ENCODE measurements around the gene PPP1R1B.
"Not testable (repeated sequence)": the region's sequence is repeated elsewhere in the genome, so short reads cannot be mapped to it uniquely, and the experiment has no call there.

Gene PPP1R1B

DNA sequence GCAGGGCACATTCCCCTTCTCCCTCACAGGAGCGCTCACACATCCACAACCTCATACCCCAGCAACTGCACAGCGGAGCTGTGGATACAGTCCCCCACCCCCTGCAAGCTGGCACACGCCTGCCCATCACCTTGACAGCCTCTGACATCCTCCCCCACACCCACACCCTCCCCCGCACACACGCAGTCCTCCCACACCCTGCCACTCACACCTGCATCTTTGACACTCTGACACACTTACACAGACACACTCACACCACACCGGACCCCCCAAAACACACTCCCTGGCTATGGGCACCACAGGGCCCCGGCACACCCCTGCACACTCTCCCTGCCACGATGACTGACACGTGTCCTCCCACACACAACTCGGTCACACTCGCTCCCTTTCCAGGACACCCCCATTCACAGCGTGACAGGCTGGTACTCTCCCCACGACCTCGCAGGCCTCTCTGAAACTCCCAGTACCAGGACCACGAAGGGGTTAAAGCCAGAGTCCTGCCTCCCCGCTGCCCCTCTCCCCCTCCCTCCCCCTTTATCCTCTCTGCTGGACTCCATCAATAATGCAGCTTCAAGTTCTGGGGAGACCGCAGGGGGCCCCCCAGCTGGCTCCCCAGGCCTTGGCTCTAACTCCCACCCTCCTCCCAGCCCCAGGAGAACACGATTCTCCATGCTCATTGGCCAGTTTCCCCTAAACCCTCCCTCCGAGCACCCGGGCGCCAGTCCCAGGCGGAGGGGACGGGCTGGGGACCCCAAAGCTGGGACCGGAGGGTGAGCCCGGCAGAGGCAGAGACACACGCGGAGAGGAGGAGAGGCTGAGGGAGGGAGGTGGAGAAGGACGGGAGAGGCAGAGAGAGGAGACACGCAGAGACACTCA is at the start of gene PPP1R1B:
PPP1R1B (plus strand) TSS at position 782 of the 876 bp plus-strand sequence. CDS start 441 bp downstream, outside the sequence.
- Histone ChIP-seq H3K27me3 (ENCODE audit: control insufficient read depth, insufficient read depth, low read length) (peaks cover 28% of the 10 kb centered on the region), H3K4me1 (ENCODE audit: control insufficient read depth, insufficient read depth, low read length) (peaks cover 67% of the 10 kb centered on the region), H3K9me3 (ENCODE audit: control insufficient read depth, low read length) (no peaks in the 10 kb centered on the region), H3K36me3 (ENCODE audit: control insufficient read depth, insufficient read depth, low read length) (no peaks in the 10 kb centered on the region), H3K9ac (ENCODE audit: low read length) (peak within 1 kb of the TSS; percentile 76), H3K4me3 (ENCODE audit: low read length) (peak within 1 kb of the TSS; percentile 47)

DNA sequence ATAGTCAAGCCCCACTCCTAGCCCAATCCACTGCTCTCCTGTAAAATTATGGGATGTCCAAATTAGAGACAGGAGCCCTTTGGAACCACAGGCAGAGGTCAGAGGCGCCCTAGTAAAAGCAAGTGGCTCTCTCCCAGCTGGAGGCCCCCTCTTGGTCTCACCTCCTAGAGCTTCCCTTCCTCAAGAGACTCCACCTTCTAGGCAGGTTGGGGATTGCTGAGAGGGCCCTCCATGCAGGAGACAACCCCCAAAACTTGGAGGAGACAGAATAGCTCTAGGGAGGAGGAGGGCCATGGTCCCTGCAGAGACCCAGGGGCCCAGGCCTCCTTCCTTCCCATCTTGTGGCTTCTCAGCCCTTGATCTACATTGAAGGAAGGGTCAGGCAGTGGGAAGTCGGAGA is 48.5 kb upstream of the PPP1R1B start:
- Histone ChIP-seq H3K4me3 (ENCODE audit: low read length) (no peak overlapping the region), H3K9me3 (ENCODE audit: control insufficient read depth, low read length) (no peaks in the 10 kb centered on the region), H3K27me3 (ENCODE audit: control insufficient read depth, insufficient read depth, low read length) (peaks cover 8% of the 10 kb centered on the region), H3K9ac (ENCODE audit: low read length) (no peak overlapping the region), H3K36me3 (ENCODE audit: control insufficient read depth, insufficient read depth, low read length) (no peaks in the 10 kb centered on the region), H3K4me1 (ENCODE audit: control insufficient read depth, insufficient read depth, low read length) (peaks cover 10% of the 10 kb centered on the region)

DNA sequence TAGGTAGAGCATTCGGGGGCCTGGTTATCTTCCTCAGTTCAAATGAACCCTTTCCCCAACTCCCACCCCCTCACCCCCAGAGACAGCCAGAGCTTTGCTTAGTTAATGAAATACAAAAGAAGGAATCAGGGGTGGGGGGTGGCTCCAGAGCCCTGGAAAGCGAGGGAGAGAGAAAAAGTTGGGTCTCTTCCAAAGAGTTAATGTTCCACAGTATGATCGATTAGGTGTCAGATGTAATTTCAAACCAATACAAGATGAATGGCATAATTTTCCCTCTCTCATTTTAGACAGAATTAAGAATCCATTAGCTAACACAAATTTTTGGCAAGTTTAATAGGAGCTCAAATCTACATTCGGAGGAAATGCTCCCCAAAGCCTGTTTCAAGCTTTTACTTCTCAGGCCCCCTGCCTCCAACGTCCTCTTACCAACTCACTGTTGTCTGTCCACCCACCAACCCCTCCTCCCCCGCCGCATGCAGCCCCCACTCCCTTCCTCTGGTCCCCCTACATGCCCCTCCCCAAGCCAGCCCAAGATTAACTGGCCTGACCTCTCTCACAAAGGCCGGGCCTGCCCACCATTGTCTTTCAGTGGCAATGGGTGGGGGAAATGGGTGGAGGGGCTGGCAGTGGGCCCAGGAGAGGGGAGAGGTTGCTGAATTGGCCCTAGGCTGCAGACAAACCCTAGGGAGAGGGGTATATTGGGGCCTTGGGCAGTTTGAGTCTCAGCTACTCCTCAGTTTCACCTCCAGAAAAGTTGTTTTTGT is 47.3 kb upstream of the PPP1R1B start:
- H3K36me3 ChIP-seq (ENCODE audit: control insufficient read depth, insufficient read depth, low read length): no peaks in the 10 kb centered on the region
- peaks cover 7% of the 10 kb centered on the region for H3K4me1 ChIP-seq (ENCODE audit: control insufficient read depth, insufficient read depth, low read length)
- no peak overlapping the region for H3K4me3 ChIP-seq (ENCODE audit: low read length)
- H3K27me3 ChIP-seq (ENCODE audit: control insufficient read depth, insufficient read depth, low read length): peaks cover 8% of the 10 kb centered on the region
- no peak overlapping the region for H3K9ac ChIP-seq (ENCODE audit: low read length)
- no peaks in the 10 kb centered on the region for H3K9me3 ChIP-seq (ENCODE audit: control insufficient read depth, low read length)

DNA sequence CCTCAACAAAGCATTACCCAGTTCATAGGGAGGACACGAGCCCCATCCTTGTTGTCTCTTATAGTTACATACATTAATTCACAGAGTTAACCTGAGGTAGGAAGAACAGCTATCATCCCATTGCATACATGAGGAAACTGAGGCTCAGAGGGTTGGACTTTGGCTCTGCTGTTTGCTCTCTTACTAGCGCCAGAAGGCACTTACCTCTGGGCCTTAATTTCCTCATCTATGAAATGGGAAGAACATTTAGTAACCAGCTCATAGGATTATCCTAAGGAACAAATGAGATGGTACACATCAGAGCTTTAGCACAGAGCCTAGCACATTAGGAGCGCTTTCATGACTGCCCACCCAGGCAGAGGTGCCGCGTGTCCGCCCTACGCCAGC is 46.7 kb upstream of the PPP1R1B start:
- peaks cover 7% of the 10 kb centered on the region for H3K4me1 ChIP-seq (ENCODE audit: control insufficient read depth, insufficient read depth, low read length)
- H3K9ac ChIP-seq (ENCODE audit: low read length): no peak overlapping the region
- no peaks in the 10 kb centered on the region for H3K36me3 ChIP-seq (ENCODE audit: control insufficient read depth, insufficient read depth, low read length)
- no peak overlapping the region for H3K4me3 ChIP-seq (ENCODE audit: low read length)
- peaks cover 8% of the 10 kb centered on the region for H3K27me3 ChIP-seq (ENCODE audit: control insufficient read depth, insufficient read depth, low read length)
- H3K9me3 ChIP-seq (ENCODE audit: control insufficient read depth, low read length): no peaks in the 10 kb centered on the region

DNA sequence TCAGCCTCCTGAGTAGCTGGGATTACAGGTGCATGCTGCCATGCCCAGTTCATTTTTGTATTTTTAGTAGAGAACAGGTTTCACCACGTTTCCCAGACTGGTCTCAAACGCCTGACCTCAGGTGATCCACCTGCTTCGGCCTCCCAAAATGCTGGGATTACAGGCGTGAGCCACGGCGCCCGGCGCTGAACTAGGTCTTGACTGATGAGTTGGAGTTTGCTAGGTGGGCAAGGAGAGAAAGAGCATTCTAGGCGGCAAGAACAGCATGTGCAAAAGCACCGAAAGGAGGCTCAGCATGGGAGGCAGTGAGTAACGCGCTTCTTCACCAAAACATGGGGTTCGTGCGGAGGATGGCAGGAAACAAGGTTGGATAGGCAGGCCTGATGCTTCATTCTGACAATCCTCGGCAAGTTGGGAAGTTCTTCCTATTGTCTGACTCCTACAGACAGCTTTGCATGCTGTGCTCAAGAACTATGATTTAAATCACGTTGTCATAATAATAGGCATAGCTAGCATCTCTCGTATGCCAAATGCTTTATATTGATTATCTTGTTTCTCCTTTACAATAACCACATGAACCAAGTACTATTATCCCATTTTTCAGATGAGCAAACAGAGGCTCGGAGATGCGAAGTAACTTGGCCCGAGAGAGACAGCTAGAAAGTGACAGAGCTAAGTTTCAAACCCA is 45.5 kb upstream of the PPP1R1B start:
- Histone ChIP-seq H3K4me3 (ENCODE audit: low read length) (no peak overlapping the region), H3K9me3 (ENCODE audit: control insufficient read depth, low read length) (no peaks in the 10 kb centered on the region), H3K4me1 (ENCODE audit: control insufficient read depth, insufficient read depth, low read length) (peaks cover 7% of the 10 kb centered on the region), H3K9ac (ENCODE audit: low read length) (no peak overlapping the region), H3K27me3 (ENCODE audit: control insufficient read depth, insufficient read depth, low read length) (peaks cover 8% of the 10 kb centered on the region), H3K36me3 (ENCODE audit: control insufficient read depth, insufficient read depth, low read length) (no peaks in the 10 kb centered on the region)

DNA sequence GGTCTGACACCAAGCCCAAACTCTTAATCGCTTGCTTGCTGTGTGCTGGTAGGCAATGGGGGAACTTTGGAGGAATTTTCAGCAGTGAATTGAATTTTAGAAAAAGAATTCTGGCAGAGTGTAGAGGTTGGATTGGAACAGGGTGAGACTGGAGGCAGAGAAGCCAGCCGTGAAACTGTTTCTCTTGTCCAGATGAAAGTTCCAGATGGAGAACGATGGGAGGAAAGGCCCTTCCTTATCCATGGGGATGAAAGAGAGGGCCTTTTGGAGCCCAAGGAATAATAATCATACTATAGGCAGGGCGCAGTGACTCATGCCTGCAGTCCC is 45.0 kb upstream of the PPP1R1B start:
- Histone ChIP-seq H3K9me3 (ENCODE audit: control insufficient read depth, low read length) (no peaks in the 10 kb centered on the region), H3K36me3 (ENCODE audit: control insufficient read depth, insufficient read depth, low read length) (no peaks in the 10 kb centered on the region), H3K9ac (ENCODE audit: low read length) (no peak overlapping the region), H3K4me1 (ENCODE audit: control insufficient read depth, insufficient read depth, low read length) (peaks cover 7% of the 10 kb centered on the region), H3K4me3 (ENCODE audit: low read length) (no peak overlapping the region), H3K27me3 (ENCODE audit: control insufficient read depth, insufficient read depth, low read length) (peaks cover 8% of the 10 kb centered on the region)

DNA sequence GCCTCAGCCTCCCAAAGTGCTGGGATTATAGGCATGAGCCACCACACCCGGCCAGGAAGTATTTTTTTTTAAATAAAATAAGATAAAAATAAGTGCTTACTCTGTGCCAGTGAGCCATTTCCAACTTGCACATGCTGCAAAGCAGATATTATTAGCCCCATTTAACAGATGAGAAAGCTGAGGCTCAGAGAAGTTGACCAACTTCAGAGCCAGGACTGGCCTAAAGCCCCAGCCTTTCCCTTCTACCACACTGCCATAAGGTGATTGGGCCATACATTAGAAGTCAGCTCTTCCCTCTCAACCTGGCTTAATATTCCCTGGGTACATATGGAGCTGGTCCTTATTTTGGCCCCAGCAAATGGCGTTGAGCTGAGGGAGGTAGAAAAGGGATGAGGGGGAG is 44.1 kb upstream of the PPP1R1B start:
- no peak overlapping the region for H3K4me3 ChIP-seq (ENCODE audit: low read length)
- peaks cover 8% of the 10 kb centered on the region for H3K27me3 ChIP-seq (ENCODE audit: control insufficient read depth, insufficient read depth, low read length)
- peaks cover 7% of the 10 kb centered on the region for H3K4me1 ChIP-seq (ENCODE audit: control insufficient read depth, insufficient read depth, low read length)
- H3K36me3 ChIP-seq (ENCODE audit: control insufficient read depth, insufficient read depth, low read length): no peaks in the 10 kb centered on the region
- no peak overlapping the region for H3K9ac ChIP-seq (ENCODE audit: low read length)
- H3K9me3 ChIP-seq (ENCODE audit: control insufficient read depth, low read length): no peaks in the 10 kb centered on the region

DNA sequence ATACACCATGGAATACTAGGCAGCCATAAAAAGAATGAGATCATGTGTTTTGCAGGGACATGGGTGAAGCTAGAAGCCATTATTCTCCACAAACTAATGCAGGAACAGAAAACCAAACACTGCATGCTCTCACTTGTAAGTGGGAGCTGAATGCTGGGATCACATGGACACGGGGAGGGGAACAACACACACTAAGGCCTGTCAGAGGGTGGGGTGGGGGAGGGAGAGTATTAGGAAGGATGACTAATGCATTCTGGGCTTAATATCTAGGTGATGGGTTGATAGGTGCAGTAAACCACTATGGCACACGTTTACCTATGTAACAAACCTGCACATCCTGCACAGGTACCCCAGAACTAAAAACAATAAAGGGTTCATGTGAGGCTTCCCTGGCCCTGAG is 36.6 kb upstream of the PPP1R1B start:
- not testable (repeated sequence) for H3K9me3 ChIP-seq (ENCODE audit: control insufficient read depth, low read length); H3K9ac ChIP-seq (ENCODE audit: low read length); H3K4me1 ChIP-seq (ENCODE audit: control insufficient read depth, insufficient read depth, low read length); H3K4me3 ChIP-seq (ENCODE audit: low read length); H3K36me3 ChIP-seq (ENCODE audit: control insufficient read depth, insufficient read depth, low read length)
- H3K27me3 ChIP-seq (ENCODE audit: control insufficient read depth, insufficient read depth, low read length): peaks cover 23% of the 10 kb centered on the region

DNA sequence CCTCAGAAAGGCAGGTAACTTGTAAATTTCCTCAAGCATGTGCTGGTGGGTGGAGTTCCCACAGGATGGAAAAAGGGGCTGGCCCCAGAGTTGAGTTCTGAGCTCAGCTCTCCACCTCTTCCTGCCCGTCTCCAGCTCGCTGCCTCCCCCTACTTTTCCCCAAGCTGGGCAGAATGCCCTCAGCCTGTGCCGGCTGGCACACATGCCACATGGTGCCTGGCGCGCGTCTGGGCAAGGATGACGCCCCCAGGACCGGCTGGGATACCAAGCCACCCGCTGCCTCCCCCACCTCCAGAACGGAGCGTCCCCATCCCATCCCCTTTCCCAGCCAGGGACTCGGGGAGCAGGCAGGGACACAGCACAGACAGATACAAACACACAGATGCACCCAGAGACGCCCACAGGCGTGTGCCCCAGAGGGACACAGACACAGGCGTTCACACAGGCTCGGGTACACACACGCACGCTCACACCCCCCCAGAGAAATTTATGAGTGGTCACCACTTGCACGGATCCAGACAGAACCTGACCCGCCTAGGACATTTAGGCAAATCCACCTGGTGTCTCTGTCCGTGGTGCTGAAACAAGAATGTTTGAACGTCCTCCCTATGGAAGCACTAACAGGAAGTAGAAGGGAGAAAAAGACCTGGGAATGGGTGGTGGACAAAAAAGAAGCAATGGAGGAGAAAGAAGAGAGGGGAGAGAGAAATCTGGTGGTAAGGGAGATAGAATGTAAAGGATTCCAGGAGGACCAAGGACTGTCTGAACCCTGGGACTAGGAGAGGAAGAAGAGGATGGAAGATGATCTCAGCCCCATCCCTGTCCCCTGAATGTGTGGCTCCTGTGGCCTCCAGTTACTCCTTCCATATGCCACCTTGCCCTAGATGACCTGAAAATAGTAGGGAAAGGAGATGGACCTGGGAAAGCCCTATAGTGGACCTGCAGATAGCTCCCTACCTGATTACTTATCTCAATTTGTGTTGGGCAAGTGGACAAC is 34.5 kb upstream of the PPP1R1B start:
- Histone ChIP-seq H3K27me3 (ENCODE audit: control insufficient read depth, insufficient read depth, low read length) (peaks cover 43% of the 10 kb centered on the region), H3K9ac (ENCODE audit: low read length) (no peak overlapping the region), H3K4me3 (ENCODE audit: low read length) (no peak overlapping the region), H3K4me1 (ENCODE audit: control insufficient read depth, insufficient read depth, low read length) (no peaks in the 10 kb centered on the region), H3K9me3 (ENCODE audit: control insufficient read depth, low read length) (no peaks in the 10 kb centered on the region), H3K36me3 (ENCODE audit: control insufficient read depth, insufficient read depth, low read length) (no peaks in the 10 kb centered on the region)

DNA sequence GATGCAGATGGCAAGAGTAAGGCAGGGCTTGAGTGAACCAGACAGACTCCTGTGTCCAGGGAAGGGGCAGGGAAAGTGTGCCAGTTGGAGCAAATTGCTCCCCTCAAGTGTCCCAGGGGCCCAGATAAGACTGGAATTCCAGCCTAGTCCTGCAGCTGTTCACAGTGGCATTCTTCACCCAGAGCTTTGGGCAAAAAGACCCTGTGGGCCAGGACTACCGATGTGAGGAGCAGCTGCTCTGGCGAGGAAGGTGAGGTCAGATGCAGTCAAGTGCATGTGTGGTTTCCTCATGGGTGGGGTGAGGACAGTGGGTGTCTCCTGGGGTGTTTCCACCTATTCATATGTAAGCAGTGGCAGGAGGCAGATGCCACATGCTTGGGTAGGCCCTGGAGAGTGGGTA is 33.4 kb upstream of the PPP1R1B start:
- Histone ChIP-seq H3K36me3 (ENCODE audit: control insufficient read depth, insufficient read depth, low read length) (no peaks in the 10 kb centered on the region), H3K9ac (ENCODE audit: low read length) (no peak overlapping the region), H3K27me3 (ENCODE audit: control insufficient read depth, insufficient read depth, low read length) (peaks cover 54% of the 10 kb centered on the region), H3K4me3 (ENCODE audit: low read length) (no peak overlapping the region), H3K9me3 (ENCODE audit: control insufficient read depth, low read length) (no peaks in the 10 kb centered on the region), H3K4me1 (ENCODE audit: control insufficient read depth, insufficient read depth, low read length) (no peaks in the 10 kb centered on the region)

DNA sequence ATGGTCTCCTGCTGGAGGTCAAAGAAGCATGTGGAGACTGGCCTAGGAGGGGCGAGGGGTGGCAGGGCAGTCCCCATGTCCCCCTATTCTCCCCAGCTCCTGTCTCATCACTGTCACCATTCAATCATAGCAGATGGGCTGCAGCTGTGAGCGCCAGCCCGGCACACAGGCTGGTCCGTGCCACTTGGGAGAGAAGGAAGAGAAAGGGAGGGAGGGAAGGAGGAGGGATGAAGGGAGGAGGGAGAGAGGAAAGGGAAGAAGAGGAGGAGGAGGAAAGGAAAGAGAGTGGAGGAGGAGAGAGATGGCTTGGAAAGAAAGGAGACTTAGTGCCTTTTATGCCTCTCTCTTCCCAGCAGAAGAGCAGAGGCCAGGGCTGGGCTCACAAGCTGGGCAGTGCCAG is 31.5 kb upstream of the PPP1R1B start:
- Histone ChIP-seq H3K9ac (ENCODE audit: low read length) (no peak overlapping the region), H3K9me3 (ENCODE audit: control insufficient read depth, low read length) (no peaks in the 10 kb centered on the region), H3K27me3 (ENCODE audit: control insufficient read depth, insufficient read depth, low read length) (peaks cover 70% of the 10 kb centered on the region), H3K4me3 (ENCODE audit: low read length) (no peak overlapping the region), H3K36me3 (ENCODE audit: control insufficient read depth, insufficient read depth, low read length) (no peaks in the 10 kb centered on the region), H3K4me1 (ENCODE audit: control insufficient read depth, insufficient read depth, low read length) (peaks cover 15% of the 10 kb centered on the region)
